Activated CD8-positive, alpha-beta memory T cell treated with anti-CD3 and anti-CD28 coated beads for 36 hours (primary cell): ENCODE measurements around the gene ARHGAP22. TPM values are rescaled to one million over a fixed set of nuclear protein-coding genes. Genes with fewer than 3 reads are reported as not detected.

Experiments used
- CTCF ChIA-PET: fragments of 350-600 bp; sonication (Branson Sonifier 250); formaldehyde crosslinking; loops from one replicate; lab custom pipeline; 2021; ENCODE audit warnings: antibody characterized with exemption; lab: Charles Lee
- POLR2A ChIA-PET: fragments of 350-600 bp; sonication (Branson Sonifier 250); formaldehyde crosslinking; loops from one replicate; lab custom pipeline; 2021; ENCODE audit warnings: antibody characterized with exemption; lab: Charles Lee
- total RNA-seq, 2 experiments: library from RNA; stranded (reverse); gene quantifications; one replicate each; pipeline ENCODE4 v1.2.3, GENCODE V29; 2021

Gene ARHGAP22
- total RNA-seq, 2 experiments from 2014 or later: not detected

DNA sequence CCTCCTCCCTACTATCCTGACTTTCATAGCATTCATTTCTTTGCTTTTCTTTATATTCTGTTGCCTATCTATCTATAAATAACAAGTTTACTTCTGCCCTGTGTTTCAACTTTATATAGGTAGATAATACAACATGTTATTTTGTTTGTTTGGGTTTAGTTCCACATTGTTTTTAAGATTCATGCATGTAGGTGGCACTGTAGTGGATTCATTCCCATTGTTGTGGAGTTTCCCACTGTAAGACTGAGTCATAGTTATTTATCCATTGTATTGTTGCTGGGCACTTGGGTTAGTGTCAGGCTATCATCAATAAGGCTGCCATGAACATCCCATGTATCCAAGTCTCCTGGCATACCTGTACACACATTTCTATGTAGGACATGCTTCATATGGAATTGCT, 127.7 kb downstream of the ARHGAP22 start:
- ChIA-PET POLR2A (no interaction called here), CTCF (no interaction called here)

DNA sequence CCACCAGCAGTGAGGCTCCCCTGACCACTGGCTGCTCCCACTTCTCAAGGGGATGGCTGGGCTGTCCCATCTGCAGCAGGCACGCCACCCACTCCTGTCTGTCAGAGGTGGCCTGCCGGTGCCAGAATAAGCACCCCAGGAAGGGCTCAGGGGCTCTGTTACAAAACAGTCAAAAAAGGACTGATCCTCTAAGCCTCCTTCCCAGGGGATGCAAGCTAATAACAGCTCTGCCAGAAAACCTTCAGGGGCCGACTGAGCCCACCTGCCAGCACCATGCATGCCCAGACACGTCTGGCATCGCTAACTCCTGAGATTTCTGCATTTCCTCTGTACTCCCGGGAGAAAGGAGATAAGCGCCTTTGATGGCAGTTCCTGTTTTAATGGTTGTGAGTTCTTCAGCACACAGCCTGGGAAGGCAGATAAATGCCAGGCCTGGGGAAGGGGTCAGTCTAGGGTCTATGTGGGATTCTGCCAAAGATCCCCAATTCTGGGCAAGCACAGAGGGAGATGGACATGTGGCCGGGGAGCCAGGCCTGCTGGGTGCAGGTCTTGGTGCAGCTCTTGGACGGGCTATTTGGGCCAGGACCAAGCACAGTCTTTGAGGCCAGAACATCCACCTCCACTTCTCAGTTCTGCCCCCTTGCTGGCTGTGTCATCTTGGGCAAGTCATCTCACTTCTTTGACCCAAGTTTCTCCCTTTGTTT, 128.4 kb downstream of the ARHGAP22 start:
- ChIA-PET CTCF (no interaction called here), POLR2A (no interaction called here)

DNA sequence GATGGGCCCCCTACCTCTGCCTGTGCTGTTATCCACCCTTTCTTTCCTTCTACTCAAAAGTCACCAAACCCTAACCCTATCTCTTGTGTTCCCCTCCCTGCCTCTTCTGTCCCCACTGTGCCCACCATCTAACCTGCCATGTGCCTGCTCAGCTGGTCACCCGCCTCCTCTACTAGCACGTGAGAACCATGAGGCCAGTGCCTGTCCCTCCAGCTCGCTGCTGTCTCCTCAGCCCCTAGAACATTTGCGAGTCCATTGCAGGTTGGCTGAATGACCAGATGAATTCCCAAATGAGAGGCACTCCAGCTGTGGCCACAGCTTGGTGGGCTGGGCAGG, 129.0 kb downstream of the ARHGAP22 start:
- ChIA-PET POLR2A (no interaction called here), CTCF (no interaction called here)

DNA sequence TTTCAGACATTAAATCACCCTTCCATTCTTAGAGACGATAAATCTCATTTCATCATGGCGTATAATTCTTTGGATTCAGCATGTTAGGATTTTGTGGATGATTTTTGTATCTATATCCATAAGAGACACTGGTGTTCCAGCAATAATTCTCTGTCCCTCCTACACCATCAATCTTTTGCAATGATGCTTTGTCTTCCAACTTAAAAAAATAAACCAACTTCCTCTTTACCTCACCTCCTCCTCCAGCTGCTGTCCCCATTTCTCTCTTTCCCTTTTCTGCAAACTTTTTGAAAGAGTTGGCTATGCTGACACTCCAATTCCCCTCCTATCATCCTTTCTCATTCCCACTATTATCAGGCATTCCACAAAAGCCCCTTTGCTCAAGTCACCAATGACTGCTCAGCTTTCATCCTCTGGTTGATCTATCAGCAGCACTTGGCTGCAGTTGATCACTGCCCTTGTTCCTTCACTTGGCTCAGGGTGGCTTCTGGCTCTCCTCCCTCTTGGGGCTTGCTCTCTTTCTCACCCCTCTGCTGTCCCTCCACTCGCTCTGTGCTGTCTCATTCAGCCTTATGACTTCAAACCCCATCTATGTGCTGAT, 130.0 kb downstream of the ARHGAP22 start:
- ChIA-PET CTCF (no interaction called here), POLR2A (no interaction called here)

GRCh38 chr10:48473704-48474103, 131.2 kb downstream of the ARHGAP22 start:
- CTCF ChIA-PET: no interaction called here
- POLR2A ChIA-PET: interaction anchor here (0.5 kb wide), 1 partner anchor 461 kb away, joined by 3 read pairs; no protein-coding TSS in a partner anchor

DNA sequence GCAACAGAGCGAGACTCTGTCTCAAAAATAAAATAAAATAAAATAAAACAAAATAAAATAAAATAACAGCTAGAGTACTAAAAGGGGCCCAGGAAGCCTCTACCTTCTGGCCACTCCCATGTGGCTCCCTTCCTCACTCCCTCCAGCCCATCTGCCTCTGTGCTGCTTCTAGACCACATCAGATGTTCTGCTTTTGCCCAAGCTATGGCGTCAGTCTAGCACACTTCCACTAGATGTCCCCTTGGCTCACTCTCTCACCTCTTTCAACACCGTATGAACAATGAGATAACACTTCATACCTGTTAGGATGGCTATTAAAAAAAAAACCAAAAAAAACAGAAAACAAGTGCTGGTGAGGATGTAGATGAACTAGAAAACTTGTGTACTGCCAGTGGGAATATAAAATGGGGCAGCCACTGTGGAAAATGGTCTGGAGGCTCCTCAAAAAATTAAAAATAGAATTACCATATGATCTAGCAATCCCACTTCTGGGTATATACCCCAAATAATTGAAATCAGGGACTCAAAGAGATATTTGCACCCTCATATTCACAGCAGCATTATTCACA, 132.3 kb downstream of the ARHGAP22 start:
- POLR2A ChIA-PET: no interaction called here
- CTCF ChIA-PET: no interaction called here

DNA sequence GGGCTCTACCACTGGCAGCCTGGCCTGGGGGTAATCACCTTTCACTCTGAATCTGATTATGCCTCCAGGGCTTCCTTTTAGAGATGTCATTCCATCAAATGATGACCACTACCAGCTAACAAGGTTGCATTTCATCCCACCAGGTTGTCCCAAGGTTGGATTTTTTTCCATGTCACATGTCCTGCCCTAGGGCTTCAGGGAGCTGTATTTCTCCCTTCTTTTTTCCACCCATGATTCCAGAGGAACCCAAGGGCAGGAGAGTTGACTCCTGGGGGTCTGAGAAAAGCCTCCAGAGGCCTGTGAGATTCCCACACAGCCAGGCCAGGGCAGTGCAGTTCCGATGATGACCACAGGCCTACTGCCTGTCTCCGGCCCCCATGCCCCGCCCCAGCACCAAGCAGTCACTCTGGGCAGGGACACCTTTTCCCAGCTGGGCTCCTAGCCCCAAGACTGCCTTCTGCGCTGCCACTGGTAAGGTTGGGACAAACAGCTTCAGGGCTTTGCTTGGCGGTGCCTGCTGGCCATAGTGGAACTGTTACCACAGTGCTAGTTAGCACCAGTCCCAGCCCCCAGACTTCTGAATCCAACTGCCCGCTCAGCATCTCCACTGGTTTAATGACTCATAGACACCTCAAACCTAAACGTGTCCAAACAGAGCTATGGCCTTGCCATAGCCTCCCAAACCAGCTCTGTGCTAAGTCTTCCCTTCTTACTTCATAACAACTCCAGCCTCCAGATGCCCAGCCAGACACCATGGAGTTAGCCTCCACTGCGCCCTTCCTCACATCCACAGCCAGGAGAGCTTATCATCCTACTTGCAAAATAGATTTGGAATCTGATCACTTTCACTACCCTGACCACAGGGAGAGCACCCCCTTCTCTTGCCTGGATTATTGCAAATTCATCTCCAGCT, 133.7 kb downstream of the ARHGAP22 start:
- ChIA-PET CTCF (no interaction called here), POLR2A (no interaction called here)

DNA sequence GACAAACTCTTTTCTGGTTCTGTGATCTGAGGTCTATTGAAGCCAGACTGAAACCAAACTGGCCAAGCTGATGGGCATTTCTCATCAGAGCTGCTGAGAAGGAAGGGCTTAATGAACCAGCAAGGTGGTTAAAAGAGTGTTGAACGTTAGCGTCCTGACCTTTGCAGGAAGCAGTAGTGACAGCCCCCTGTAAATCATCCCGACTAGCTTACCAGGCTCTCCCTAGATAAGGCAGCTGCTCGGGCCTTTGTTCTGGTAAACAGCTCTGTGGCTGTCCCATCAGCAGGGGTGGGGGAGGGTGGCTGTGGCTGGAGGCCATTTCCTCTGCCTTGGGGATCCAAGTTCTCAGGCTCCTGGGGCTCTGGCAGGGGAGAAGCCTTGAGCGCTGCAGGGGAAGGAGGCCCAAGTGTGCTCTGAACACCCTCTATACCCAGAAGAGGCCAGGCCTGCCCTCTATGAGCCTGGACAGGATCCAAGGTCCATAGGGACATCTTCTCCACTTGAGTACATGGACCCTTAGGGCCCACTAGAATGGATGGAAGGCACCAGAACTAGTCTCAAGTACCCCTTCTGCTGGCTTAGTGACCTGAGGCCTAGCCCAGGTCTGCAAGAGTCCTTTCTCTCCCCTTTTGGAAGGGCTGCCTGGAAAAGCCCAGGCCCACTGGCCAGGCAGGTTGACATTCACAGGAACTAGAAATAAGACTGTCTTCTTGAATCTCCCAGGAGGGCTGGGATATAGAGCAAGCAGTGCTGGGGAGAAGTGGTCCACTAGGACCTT, 134.6 kb downstream of the ARHGAP22 start:
- ChIA-PET POLR2A (no interaction called here), CTCF (no interaction called here)

DNA sequence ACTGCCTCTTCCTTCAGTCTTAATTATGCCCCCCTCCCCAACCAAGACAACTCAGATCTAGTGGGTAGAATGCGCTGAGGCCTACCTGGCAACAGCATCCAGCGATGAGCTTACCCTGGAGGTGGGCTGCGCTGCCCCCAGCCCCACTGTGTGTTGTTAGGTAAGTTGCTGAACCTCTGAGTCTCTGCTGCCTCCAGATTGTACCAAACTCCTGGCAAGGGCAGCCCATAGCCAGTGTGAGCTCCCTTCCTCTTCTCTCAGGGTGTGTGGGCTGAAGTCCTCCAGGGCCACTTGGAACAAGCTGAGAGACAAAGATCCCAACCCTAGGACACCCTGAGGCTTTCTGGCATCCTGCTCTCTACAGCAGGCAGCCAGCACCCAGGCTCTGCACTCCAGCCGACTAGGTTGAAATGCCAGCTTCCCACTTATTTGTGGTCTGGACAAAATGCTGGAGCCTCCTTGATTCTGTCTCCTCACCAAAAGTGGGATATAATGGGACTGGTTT, 135.3 kb downstream of the ARHGAP22 start:
- POLR2A ChIA-PET: no interaction called here
- CTCF ChIA-PET: no interaction called here

- POLR2A ChIA-PET: no interaction called here
- CTCF ChIA-PET: no interaction called here
These were observed 135.9 kb downstream of the ARHGAP22 start for GRCh38 chr10:48468866-48469511.

DNA sequence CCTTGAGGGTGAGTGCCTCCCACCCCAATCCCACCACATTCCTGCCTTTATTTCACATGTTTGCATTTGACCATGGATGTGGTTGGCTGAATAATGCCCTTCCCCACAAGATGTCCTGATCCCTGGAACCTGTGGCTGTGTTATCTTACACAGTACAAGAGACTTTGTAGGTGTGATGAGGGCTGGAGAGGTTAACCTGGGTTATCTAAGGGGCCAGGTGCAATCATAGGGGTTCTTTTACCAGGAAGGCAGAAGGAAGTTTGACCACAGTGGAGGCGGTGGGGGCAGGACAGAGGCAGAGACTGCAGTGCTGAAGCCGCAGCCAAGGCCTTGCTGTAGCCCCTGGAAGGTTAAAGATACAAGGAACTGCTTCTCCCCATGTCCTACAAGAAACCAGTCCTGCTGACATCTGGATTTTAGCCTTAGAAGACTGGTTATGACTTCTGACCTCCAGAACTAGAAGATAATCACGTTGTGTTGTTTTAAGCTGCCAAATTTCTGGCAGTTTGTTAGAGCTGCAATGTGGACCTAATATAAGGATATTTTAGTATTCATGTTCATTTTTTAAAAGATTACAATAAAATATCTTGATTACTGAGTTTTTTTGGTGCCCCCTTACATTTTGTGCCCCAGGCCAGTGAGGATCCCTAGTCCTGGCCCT, 136.6 kb downstream of the ARHGAP22 start:
- CTCF ChIA-PET: no interaction called here
- POLR2A ChIA-PET: no interaction called here

GRCh38 chr10:48467669-48468068, 137.2 kb downstream of the ARHGAP22 start:
- ChIA-PET CTCF (no interaction called here), POLR2A (no interaction called here)

DNA sequence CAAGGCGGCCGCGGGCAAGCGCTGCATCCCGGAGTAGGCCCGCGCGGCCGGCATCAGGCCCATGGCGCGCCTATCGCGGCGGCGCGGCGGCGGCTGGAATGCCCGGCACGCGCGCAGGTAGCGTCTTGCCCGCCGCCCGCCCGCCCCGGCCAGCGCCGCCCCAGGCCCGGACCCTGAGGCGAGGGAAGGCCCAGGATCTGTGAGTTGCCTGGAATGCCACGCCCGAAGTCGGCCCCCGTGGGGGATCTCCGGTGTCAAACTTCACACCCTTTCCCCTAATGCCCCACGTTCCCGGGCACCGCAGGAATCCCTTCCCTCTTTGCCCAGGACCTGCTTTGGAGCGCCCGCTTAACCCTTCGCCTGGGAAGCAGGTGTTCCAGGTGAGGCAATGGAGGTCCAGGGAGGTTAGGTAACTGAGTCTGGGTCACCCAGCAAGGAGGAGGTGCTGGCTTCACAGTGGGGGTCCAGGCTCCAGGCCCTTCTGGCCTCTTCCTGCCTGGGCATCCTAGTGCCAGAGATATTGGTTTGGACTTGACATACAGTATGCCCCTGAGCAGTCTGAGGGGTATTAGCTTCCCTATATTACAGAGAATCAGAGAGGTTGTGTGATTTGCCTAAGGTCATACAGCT, 138.1 kb downstream of the ARHGAP22 start:
- ChIA-PET CTCF (no interaction called here), POLR2A (no interaction called here)

DNA sequence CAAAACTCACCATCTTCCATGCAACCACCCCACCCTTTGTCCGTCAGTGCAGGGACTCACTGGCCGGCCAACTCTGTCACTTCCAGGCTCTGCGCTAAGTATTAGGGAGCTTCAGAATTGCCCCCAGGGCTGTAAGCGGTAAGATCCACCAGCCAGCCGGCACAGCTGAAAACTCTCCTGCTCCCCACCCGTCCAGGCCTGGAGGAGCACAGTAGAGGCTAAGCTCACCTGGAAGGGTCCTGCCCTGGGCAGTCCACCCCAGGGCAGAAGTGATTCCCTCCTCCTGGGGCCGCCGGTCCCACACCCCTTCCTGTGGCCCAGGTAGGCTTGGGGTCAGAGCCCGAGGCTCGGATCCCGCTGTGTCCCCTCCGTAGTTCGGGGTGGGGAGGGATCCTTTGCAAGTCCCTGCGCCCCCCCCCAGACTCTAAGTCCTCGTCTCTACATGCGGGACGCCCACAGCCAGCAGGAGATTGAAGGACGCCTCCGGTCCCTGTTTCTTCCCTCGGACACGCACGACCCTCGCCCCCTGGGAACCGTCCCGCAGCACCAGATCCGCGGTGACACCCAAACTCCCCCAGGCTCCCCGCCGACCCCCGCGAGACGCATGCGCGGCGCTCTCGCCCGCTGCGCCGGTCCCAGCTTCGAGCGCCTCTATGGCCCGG, 138.9 kb downstream of the ARHGAP22 start:
- POLR2A ChIA-PET: no interaction called here
- CTCF ChIA-PET: no interaction called here

- ChIA-PET POLR2A (no interaction called here), CTCF (interaction anchor here (1.2 kb wide), 1 partner anchor 11 kb away, joined by 3 read pairs; no protein-coding TSS in a partner anchor)
These were observed 139.8 kb downstream of the ARHGAP22 start for GRCh38 chr10:48464871-48465736.

DNA sequence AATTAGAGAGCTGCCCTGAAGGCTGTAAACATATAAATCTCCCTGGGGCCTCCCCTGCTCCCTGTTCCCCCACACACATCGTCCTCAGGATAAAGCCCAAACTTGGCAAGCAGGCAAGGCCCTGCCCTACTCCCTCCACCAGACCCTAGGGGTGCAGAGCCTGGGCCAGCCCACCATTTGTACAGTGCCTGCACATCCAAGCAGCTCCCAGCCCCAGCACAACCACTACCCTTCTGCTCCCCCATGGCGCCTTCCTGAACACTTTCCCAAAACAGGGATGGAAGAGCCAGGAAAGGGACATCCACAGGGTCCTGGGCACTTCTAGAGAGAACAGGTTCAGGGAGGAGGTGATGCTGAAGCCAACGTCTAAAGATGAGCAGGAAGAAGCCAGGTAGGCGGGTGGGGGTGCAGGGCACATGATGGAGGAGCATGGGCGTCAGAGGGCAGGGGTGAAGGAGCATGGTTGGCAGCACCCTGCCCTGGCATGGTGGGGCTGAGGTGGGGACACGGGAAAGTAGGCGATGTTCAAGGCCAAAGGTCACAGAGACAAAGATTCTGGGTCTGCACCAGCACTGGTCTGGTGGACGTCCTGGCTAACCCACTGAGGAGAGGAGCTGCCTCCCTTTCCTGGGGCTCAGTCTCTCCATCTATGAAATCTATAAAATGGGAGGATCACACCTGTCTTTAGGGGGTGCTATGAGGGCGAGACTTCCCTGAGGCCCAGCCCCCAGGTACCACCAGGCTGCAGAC, 140.6 kb downstream of the ARHGAP22 start:
- POLR2A ChIA-PET: no interaction called here
- CTCF ChIA-PET: interaction anchor here (1.2 kb wide), 1 partner anchor 10 kb away, joined by 3 read pairs; no protein-coding TSS in a partner anchor
